Mucosa of descending colon (tissue), 3 donors: ENCODE results near the gene CAMSAP2. TPM values are rescaled to one million over a fixed set of nuclear protein-coding genes. Genes with fewer than 3 reads are reported as not detected.
A peak's percentile ranks its signal among the peaks of the same experiment; 100 is the strongest.
"Not testable (repeated sequence)": the region's sequence is repeated elsewhere in the genome, so short reads cannot be mapped to it uniquely, and the experiment has no call there.

Source experiments
- ATAC-seq: fragments of 200-7000 bp; cut with Tn5 transposase; one replicate; pipeline ENCODE4 v1.9.1; 2020; ENCODE audit warnings: mild to moderate bottlenecking, moderate library complexity
- DNase-seq, 3 donors: peaks; one replicate each; pipeline ENCODE4 v3.0.0-alpha.2; 2020
- H3K36me3 ChIP-seq: fragments of 200-600 bp; one replicate; pipeline ENCODE4 v1.8.0; 2021; ENCODE audit warnings: low read depth, mild to moderate bottlenecking
- H3K4me1 ChIP-seq: fragments of 200-600 bp; one replicate; pipeline ENCODE4 v1.8.0; 2021; ENCODE audit warnings: low read depth, mild to moderate bottlenecking
- H3K4me3 ChIP-seq: fragments of 200-600 bp; one replicate; pipeline ENCODE4 v1.8.0; 2021; ENCODE audit warnings: mild to moderate bottlenecking
- H3K9me3 ChIP-seq: fragments of 200-600 bp; one replicate; pipeline ENCODE4 v1.8.0; 2021; ENCODE audit warnings: mild to moderate bottlenecking
- intact Hi-C, 2 donors: fragments of 100-400 bp; cut with DNase I in 1 of 2; cut with micrococcal nuclease in 1 of 2; formaldehyde crosslinking; loops; one replicate each; pipeline versions ENCODE4 v1.11.0 to v1.11.1; 2022; cut with DNase I, micrococcal nuclease
- total RNA-seq, 3 donors: library from RNA; stranded (reverse); fragmentation: NEBNext Ultra II Directional in 2 of 3; extraction: Animal tissue kit (Norgen Biotek cat#: 25700) in 2 of 3; gene quantifications; one replicate each; pipeline versions ENCODE4 v1.2.1 to v1.2.4, GENCODE V29; 2021 to 2023
- TF ChIP-seq, protein P1 (sequence below): fragments of 200-600 bp; IDR thresholded peaks from one replicate; pipeline ENCODE4 v1.8.0; 2022; ENCODE audit warnings: antibody characterized with exemption, mild to moderate bottlenecking
- donor health status: DM: no; HTN: no; CAD: no; lungs with moderate emphysema.
- donor health status: DM: no; HTN: no; CAD: no.
- donor health status: DM: no; HTN: yes; CAD: no.

Gene CAMSAP2
- total RNA-seq, 3 donors from 2014 or later: 5.0 to 34.0 (median 7.1) TPM

DNA sequence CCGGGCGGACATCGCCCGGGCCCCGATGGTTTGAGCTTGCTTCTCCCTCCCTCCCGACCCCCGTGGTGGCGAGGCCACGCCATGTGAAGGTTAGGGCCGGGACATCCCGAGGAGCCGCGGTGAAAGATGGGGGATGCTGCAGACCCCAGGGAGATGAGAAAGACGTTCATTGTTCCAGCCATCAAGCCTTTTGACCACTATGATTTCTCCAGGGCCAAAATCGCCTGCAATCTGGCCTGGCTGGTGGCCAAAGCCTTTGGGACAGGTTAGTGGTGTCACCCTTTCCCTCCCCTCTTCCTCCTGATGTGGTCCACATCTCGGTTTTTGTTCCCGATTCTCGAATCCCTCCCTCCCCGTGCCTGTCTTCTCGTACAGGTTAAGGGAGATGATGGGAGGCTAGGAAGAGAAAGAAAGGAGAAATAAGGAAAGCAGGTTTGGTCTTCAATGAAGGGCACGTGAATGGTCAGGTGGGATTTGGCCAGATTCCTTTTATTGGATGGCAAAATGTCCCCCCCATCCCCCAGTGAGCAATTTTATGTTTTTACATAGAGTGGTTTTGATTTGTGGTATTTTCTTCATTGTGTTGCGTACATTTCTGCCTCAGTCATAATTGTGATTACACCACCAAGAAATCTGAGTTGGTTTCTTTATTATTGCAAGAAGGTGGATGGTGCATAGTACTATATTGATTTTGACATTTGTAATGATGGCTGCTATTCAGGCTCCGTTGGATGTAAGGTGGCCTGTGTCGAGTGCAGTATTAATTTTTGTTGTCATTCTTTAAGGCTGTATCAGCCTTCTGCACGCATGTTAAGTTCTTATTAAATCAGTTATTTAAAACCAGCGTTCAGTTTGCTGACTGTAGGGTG lies 1.2 kb downstream of the CAMSAP2 start:
- DNase-seq (peak in 2 of 3 donors; percentile 34 to 53), ATAC-seq (no peak)
- TF ChIP-seq, protein P1, sequence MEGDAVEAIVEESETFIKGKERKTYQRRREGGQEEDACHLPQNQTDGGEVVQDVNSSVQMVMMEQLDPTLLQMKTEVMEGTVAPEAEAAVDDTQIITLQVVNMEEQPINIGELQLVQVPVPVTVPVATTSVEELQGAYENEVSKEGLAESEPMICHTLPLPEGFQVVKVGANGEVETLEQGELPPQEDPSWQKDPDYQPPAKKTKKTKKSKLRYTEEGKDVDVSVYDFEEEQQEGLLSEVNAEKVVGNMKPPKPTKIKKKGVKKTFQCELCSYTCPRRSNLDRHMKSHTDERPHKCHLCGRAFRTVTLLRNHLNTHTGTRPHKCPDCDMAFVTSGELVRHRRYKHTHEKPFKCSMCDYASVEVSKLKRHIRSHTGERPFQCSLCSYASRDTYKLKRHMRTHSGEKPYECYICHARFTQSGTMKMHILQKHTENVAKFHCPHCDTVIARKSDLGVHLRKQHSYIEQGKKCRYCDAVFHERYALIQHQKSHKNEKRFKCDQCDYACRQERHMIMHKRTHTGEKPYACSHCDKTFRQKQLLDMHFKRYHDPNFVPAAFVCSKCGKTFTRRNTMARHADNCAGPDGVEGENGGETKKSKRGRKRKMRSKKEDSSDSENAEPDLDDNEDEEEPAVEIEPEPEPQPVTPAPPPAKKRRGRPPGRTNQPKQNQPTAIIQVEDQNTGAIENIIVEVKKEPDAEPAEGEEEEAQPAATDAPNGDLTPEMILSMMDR: no peak
- H3K4me1 ChIP-seq: peaks cover 13% of the 10 kb centered on the region
- H3K4me3 ChIP-seq: peak overlapping the region; percentile 56
- intact Hi-C loops: loop anchor here in 1 of 2 donors (5.0 kb wide), 1 partner anchor 68 kb away; no protein-coding TSS in a partner anchor
- H3K36me3 ChIP-seq: no peaks in the 10 kb centered on the region
- H3K9me3 ChIP-seq: no peaks in the 10 kb centered on the region

DNA sequence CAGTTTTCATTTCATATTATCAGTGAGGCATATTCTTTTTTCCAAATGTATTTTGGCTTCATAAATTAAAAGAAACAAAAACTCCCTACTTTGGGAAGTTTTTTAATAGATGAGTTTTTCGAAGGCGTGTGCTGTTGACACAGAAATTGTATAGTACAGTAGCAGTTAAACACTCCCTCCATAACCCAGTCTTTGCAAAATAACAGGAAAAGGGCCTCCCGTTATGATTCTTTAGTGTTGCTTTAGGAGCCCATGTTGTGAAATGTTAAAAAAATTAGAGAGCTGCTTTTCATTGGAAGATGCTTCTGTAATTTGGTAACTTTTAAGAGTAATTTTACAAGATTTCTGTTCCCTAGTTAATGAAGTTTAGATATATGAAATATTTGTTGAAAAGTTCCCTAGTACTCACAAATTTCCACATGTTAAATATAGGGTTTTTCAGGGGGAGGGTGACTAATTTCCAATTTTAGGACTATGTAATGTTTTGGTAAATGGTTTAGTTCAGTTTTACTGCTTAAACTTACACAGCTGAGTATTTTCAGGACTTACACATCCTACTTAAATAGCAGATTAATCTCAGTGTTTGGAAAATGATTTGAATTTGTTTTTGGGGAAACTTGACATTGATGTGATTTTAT lies 2.0 kb downstream of the CAMSAP2 start:
- TF ChIP-seq, protein P1: no peak
- Histone ChIP-seq H3K4me3 (no peak overlapping the region), H3K36me3 (no peaks in the 10 kb centered on the region), H3K4me1 (peaks cover 13% of the 10 kb centered on the region), H3K9me3 (no peaks in the 10 kb centered on the region)
- no peak for ATAC-seq
- no peak for DNase-seq
- intact Hi-C loops: no loop called here

DNA sequence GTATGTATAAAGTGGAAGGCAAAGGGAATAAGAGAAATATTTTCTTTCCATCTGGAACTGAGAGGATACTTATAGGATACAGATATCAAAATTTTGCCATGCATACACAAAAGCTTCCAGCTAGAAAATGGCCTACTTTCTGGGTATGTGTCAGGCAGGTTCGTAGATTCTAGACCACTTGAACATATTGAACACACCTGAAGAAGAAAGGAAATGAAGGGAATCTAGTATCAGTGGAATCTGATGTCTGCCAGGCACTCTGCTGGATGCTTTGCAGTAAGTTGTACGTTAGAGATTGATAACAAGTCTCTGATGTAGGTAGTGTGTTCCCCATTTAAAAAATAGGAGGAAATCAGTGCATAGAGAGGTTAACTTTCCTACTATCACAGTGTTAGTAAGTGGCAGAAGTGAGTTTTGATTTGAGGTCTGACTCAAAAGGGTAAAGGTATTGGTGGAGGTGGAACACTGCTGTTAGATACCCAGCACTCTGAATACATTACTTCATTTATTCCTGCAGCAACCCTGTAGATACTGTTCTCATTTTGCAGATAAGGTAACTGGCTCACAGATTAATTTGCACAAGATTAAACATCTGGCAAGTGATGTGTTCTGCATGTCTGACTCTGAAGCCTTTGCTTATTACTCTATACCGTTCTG lies 3.0 kb downstream of the CAMSAP2 start:
- ATAC-seq: no peak
- H3K36me3 ChIP-seq: no peaks in the 10 kb centered on the region
- no peak for DNase-seq
- peaks cover 13% of the 10 kb centered on the region for H3K4me1 ChIP-seq
- TF ChIP-seq, protein P1: no peak
- no peaks in the 10 kb centered on the region for H3K9me3 ChIP-seq
- intact Hi-C loops: no loop called here
- no peak overlapping the region for H3K4me3 ChIP-seq

DNA sequence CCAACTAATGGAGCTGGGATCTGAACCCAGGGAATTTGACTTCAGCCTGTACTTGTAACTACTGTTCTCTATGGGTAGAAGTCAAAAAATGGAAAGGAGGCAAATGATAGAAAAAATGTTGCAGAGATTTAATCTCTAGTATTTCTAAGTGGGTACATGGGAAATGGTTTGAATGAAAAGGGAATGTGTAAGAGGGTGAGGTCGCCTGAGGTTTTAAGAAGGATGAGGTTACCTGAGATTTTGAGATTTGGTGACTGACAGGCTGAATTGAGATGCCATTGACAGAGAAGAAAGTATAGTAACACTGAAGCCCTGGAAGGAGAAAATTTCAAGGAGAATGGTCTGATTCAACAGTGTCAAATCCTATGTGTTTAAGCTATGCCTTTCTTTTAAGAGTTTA lies 5.5 kb downstream of the CAMSAP2 start:
- Histone ChIP-seq H3K4me3 (no peak overlapping the region), H3K4me1 (peaks cover 13% of the 10 kb centered on the region), H3K36me3 (no peaks in the 10 kb centered on the region), H3K9me3 (no peaks in the 10 kb centered on the region)
- TF ChIP-seq, protein P1: no peak
- DNase-seq: no peak
- intact Hi-C loops: no loop called here
- ATAC-seq: no peak

DNA sequence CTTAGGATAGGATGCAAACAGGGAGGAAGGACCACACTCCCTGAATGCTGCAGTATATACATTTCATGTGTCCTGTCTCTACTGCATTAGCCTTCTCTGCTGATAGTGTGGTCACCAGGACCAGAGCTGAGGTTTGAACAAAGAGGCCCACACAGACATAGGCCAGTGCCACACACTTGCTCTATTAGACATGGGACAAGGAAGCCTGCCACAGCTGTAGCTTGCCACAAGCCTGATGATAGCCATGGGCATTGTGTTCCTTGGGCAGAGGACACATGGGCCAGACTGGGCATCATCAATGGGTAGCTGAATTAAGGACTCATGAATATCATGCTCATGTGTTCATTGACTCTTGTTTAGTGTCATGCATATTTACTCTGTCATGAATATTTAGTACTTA lies 10.4 kb downstream of the CAMSAP2 start:
- no peak for ATAC-seq
- no peak for DNase-seq
- TF ChIP-seq, protein P1: no peak

DNA sequence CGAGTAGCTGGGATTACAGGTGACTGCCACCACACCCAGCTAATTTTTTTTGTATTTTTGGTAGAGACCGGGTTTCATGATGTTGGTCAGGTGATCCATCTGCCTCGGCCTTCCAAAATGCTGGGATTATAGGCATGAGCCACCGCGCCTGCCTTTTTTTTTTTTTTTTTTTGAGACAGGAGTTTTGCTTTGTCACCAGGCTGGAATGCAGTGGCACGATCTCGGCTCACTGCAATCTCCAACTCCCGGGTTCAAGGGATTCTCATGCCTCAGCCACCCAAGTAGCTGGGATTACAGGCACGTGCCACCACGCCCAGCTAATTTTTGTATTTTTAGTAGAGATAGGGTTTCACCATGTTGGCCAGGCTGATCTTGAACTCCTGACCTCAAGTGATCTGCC lies 12.1 kb downstream of the CAMSAP2 start:
- intact Hi-C loops, H3K9me3 ChIP-seq, H3K4me1 ChIP-seq, H3K4me3 ChIP-seq, ATAC-seq, DNase-seq, H3K36me3 ChIP-seq: not testable (repeated sequence)

More for the DNA sequence above, 10.4 kb downstream of the CAMSAP2 start:
- Histone ChIP-seq H3K9me3 (no peaks in the 10 kb centered on the region), H3K4me3 (no peak overlapping the region), H3K4me1 (no peaks in the 10 kb centered on the region), H3K36me3 (no peaks in the 10 kb centered on the region)
- intact Hi-C loops: no loop called here
